GM21526 (cell line): Measurements from ENCODE around the gene INMT.
A peak's percentile ranks its signal among the peaks of the same experiment; 100 is the strongest.

Experiments
- ATAC-seq: cut with Tn5 transposase; IDR thresholded peaks from one replicate; pipeline ENCODE4 v1.9.1; 2021; ENCODE audit warnings: moderate library complexity; ENCODE audit not compliant: unreplicated experiment, low FRiP score

INMT gene

DNA sequence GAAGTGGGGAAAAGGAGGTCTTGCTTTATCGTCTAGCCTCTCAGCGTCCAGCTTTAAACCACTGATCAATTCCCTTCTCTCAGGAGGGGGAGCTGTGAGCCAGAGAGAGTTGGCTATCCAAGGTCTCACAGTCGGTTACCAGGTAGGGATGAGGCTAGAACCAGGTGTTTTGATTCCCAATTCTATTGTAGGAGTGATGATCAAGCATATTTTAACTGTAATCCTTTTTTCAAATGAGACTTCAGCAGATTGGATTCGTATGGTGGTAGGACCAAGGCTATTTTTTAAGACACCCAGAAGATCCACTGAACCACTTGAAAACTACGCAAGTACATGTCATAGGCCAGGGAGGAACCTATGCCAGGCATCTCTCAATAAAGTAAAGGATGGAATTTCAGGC, 27.6 kb downstream of the INMT start:
- ATAC-seq = no peak

DNA sequence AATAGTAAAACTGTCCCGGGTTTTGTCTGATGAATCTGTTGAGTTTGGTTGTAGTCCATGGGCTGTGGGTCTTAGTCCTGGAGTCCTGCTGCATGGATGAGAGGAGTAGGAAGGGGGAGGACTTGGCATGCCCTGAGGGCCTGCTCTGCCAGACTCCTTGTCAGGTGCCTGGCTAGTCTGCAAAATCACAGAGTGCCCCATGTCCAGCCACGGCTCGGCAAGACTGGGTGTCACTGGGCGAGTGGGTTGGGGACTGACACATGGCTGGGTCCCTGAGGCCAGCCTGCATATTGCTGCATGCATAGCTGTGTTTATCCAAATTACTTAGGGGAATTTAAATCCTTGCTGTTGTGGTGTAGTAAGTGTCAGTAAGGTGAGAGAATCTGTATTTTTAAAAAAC, 29.0 kb downstream of the INMT start:
- no peak for ATAC-seq

DNA sequence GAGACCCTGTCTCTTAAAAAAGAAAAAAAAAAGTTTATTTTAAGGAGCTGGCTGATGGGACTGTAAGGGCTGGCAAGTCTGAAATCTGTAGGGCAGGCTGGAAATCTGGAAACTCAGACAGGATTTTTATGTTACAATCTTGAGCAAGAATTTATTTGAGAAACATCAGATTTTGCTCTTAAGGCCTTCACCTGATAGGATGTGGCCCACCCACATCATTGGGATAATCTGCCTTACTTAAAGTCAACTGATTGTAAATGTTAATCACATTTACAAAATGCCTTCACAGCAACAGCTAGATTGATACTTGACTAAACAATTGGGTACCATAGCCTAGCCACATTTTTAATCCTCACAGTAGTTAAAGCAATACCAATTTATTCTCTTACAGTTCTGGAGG, 30.8 kb downstream of the INMT start:
- ATAC-seq = no peak

DNA sequence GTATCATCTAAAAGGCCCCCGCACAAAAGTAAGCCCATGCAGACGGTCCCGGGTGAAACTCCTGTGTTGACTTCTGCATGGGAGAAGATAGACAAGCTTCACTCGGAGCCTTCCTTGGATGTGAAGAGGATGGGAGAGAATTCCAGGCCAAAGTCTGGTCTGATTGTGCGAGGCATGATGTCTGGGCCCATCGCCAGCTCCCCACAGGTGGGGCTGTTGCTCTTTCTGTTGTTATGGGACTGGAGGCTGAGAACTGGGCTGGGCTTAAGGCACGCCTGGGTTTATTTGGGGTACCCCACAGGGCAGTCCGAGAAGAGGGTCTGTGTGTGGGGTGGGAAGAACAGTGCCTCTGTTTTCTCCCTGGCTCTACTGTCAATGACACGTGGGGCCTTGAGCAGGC, 33.9 kb downstream of the INMT start:
- ATAC-seq = no peak

DNA sequence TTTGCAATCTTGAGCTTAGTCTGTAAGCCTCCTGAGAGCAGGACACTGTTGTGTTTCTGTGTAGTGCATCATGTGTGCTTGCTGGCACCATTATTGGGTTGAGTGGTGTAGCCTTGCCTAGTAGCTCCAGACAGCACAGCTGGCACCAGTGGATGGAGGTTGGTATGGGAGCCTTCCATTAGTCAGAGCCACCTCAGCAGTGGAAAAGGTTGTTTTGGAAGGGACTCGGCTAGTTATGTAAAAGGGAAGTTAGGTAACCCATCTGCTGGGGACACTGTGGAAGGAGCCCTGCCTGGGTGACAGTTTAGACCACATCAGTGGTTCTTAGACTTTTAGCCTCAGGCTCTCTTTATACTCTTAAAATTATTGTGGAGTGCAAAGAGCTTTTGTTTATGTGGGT, 35.6 kb downstream of the INMT start:
- ATAC-seq = no peak

DNA sequence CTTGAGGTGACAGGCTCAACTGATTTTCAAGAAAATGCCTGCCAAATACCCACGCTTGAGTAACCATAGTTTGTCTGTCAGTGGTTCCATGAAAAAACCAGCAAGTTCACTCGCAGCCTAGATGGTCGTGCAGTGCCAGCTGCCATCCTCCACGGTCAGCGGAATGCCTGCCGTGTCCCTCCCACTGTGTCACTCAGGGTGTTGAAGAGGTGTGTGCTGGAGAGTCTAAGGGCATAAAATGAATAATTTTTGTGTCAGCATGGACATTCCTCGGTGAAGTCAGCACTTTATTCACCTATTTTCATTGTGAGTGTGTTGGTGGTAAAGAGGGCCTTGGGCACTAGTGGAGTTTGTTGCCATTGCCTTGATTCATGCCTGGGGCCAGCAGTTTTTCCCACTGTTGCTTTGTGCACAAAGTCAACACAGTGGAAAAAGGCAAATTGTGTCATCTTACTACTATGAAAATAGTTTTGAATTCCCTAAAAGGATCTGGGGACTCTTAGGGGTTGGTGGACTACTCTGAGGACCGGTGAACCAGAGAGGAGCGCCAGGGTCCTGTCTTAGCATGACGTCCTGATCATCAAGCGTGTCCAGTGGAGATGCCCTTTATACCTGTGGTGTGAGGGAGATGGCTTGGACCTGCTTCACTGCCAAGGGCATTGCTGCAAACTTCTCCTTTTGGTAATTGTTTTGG, 36.9 kb downstream of the INMT start:
- ATAC-seq = no peak

DNA sequence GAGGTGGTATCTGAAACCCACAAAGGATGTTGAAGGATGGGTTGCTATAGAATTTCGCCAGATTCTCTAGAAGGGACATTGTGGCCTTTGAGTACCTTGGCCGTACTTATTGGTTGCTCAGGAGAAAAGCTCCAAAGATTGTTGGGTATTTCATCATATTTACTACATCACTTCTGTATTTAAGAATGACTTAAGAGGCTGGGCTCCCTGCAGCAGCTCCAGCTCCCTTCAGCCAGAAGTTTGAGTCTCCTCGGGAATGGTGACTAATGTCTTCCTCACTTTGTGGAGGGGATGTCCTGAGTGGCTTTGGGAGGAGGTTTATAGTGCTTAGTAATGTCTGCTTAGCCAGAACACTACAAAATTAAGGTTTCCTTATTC, 37.4 kb downstream of the INMT start:
- ATAC-seq = no peak

DNA sequence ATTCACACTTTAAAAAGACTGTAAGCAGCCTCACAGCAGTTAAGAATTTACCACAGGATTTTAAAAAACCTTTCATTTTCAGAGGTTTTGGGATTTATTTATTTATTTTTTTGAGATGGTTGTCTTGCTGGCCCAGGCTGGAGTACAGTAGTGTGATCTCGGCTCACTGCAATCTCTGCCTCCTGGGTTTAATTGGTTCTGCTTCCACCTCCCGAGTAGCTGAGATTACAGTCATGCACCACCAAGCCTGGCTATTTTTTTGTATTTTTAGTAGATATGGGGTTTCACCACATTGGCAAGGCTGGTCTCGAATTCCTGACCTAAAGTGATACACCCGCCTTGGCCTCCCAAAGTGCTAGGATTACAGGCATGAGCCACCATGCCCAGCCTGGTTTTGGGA, 38.4 kb downstream of the INMT start:
- ATAC-seq = no peak

DNA sequence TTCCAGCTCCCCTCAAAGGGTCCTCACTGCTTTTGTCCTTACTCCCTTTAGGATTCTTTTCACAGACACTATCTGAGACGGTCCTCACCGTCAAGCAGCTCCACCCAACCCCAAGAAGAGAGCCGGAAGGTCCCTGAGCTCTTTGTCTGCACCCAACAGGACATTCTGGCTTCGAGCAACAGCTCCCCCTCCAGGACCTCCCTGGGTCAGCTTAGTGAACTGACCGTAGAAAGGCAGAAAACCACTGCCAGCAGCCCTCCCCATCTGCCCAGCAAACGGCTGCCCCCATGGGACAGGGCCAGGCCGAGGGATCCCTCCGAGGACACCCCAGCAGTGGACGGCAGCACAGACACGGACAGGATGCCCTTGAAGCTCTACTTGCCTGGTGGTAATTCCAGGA, 39.2 kb downstream of the INMT start:
- no peak for ATAC-seq

DNA sequence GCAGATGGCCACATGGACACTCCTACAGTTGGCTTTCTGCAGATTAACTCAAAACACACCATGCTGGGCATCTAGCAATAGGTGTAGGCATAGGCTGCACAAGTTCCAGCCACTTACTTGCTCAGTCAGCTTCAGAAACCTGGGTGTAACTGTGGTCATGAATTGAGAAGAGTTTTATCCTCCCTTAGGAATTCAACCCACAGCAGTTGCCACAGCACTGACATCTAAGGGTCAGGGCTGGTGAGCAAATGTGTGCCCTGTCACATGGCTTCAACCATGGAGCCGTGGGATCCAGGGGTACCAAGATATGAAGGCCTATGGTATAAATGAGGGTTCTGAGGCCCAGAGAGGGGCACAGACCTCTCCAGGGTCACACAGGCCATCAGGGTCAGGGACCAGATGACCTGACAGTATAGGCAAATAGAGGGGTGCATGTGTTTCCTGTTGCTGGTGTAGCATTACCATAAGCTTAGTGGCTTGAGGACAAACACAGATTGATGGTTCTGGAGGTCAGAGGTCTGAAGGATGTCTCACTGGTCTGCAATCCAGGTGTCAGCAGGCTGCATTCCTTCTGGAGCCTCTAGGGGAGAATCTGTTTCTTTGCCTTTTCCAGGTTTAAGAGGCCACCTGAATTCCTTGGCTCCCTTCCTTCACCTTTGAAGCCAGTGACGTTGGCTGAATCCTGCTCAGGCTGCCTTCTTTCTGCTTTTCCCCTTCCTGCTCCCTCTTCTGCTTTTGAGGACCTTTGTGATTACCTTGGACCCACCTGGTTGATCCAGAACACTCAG, 43.4 kb downstream of the INMT start:
- ATAC-seq = no peak

DNA sequence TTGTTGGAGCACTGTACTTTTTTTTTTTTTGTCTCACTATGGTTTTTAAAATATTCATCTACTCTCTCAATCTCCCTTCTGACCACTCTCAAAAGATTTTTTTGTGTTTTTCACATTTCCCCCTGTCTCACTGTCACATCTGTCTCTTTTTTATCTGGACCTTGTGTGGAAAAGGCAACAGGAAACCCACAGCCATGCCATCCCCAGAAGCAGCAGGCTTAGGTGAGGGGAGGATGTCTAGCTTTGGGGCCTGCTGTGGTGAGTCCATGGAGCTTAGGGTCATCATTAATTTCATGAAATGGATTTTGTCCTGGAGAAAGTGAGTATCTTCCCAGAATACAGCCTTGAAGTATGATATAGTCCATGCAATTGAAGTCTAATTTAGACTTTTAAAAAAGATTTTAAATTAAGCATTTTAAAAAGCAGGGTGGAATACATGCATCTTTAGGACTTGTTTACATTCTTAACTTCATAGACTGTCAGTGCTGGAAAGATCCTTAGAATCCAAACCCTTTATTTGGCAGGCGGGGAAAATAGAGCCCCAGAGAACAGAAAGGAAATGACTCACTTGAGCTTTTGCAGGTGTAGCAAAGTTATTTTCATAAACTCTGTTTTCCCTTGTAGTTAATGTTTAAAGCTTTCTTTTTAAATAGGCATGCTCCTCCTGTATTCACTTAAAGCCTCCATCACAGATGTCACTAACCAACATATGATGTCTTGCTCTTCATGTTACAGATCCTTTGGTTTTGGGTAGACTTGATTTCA, 44.4 kb downstream of the INMT start:
- no peak for ATAC-seq

DNA sequence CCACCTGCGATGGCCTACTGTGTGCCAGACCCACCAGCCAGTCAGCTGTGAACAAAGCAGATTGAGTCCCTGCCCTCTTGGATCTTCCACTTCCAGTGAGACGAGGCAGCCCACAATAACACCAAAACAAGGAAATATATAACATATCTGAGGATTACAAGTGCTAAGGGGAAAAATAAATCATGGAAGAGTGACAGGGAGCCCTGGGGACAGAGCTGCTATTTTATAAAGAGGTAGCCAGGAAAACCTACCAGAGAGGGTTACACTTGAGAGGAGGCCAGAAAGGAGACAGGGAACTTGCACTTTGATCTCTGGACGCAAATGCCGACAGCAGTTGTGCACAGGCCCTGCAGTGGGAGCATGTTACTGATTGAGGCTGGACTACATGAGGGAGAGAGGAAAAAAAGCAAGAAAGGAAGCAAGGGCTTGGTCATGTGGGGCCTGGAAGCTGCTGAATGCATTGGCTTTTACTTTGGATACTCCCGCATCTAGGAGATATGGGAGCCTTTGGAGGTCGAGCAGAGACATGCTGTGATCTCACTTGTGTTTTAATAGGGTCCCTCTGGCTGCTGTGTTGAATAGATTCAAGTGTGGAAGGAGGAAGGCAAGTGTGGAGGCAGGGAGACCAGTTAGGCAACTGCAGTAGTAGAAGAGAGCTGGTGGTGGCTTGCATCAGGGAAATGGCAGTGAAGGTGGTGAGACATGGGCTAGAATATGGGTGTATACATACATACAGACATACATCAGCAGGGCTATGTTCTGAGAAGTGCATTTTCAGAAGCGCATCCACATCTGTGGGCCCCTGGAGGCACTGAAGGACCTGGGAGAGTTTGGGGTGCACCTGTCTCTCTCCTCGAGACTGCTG, 45.5 kb downstream of the INMT start:
- no peak for ATAC-seq

DNA sequence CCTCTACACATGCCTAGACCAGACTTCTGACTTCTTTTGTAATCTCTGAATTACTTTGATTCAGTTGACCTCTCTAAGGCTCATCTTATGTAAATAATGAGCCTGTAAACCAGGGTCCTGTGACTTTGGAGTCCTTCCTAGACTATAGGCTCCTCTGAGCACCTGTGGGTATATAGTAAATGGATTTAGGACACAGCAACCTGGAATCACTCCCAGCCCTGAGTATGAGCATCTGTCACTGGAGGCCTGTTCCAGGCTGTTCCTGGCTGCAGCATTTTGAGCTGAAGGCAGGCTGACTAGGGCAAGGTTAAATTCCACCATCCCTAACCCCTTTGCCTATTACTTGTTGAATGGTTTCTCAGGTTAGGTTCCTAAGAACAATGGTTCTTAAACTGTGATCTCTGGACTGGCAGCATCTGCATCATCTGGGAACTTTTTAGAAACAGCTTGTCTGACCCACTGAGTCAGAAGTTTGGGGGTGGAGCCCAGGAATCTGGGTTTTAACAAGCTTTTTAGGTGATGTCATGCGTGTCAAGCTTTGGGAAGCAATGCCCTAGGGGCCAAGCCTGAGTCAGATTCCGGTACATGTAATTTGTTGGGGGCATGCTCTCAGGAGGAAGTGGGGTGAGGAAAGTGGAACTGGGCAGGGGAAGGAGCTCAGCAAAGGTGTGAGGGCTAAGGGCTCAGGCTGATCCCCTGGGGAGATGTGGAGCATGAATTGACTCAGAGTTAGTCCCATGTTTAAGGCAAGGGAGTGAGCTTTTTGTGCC, 47.5 kb downstream of the INMT start:
- peak; percentile 69 for ATAC-seq

DNA sequence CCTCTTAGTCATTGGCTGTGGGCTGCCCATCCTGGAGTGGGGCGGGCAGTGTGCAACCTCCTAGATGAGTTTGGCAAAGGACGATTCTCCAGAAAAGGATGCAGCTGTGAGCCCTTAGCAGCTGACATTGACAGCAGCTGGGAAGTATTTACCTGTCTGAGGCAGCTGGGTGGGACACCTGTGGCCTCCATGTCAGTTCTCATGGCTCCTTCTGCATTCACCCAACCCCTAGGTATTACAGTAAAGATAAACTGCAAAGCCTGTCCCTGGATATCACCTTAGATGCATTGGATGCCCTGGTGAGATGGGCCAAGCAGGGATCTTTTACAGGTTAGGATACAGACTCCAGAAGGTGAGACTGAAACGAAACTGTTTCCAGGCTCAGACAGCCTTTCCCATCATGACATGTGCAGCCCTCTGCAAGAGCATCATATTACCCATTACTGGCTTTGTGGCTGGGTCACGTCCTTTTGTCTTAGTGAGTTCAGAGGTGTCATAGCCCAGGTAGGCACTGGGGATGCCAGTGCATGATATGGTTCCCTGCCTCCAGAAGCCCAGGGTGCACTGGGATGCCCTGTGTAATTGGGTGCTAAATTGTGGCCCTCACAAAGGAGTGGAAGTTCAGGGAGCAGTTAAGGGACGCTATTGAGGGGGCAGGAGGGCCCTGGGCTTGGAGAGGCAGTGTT, 48.2 kb downstream of the INMT start:
- ATAC-seq = no peak

DNA sequence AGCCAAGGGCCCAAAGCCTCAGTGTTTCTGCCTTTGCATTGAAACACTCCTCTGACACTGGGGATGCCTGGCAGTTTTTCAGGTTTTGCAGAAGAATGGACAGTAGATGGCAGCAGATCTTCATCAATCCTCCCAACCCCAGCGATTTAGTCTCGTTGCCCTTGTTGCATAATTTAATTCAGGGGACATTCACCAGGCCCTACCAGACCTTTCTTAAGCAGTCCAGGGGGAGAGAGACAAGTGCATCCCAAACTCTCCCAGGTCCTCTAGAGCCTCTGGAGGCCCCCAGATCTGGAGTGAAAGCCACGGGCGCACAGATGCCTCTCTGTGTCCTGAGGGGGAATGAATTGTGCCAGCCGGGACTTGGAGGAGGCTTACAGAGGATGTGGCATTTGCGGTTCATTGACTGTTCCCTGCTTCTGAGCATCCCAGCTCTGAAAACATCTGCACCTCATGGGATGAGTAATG, 48.9 kb downstream of the INMT start:
- peak; percentile 35 for ATAC-seq

DNA sequence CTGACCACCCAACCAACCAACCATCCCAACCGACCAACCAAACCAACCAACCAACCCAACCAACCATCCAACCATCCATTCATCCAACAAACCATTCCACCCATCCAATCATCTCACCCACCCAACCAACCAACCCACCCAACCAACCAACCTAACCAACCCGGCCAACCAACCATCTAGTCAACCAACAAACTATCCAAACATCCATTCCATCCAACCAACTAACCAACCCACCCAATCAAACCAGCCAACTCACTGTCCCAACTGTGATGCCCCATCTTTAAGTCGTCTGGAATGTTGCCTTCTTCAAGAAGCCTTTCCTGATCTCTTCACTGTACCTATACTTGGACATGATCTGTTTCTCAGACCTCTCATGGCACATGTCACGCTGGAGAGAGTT, 50.9 kb downstream of the INMT start:
- ATAC-seq = no peak

DNA sequence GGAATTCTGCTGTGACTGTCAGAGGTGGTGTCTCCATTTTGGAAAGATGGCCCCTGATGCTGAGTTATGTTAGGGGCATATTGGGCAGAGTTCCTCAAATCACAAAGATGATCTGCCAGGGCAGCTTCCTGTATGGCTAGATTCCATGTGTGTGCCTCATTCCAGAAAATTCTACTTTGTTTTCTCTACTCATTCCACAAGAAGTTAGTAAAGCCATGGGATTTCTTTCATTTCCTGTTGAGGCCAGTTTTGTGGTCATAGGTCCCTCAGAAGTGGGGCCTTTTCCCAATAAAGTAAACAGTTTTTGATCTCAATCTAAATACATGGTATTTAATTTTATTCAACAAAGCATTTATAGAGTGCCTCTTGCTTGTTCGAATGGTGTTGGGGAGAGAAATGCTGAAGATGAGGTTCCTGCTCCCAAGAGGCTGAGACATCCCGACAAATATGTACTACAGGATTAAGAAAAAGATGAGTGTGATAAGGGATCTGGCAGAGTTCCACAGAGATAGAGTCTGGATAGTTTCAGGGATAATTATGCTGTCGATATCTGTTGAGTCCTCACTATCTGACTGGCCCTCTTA, 52.2 kb downstream of the INMT start:
- ATAC-seq = no peak

DNA sequence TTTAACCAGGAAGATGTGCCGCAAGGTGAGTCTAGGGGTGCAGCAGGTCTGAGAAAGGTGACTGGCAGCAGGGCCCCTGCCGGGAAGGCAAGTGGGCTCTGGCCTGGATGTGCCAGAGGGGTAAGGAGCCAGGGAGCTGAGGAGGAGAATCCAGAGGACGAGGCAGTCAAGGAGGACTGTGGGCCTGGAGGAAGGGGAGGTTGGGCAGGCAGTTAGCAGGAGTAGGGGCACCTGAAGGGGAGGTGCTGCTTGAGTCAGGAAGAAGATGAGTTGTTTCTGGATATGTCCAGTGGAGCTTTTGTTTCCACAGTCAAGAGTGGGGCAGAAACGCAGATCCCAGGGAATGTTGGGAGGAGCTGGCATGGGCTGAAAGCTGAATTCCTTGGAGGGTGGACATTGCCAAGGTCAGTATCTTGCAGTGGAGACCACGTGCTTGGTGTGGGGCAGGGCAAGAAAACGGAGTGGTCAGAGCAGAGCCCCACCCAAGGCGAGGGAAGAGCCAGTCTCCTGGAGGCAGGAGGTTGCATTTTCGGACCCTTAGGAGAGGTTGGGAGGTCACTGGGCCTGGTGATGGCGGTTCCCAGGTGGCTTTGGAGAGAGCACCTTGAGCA, 53.3 kb downstream of the INMT start:
- ATAC-seq = no peak
